Activated CD4-positive, alpha-beta T cell treated with anti-CD3 and anti-CD28 coated beads, Interleukin-2, amount 10 ng/mL, durations not matched to agents 7 days and 5 days (primary cell): ENCODE measurements around the gene UGT2B15. TPM values are rescaled to one million over a fixed set of nuclear protein-coding genes. Genes with fewer than 3 reads are reported as not detected.
"Not testable (repeated sequence)": the region's sequence is repeated elsewhere in the genome, so short reads cannot be mapped to it uniquely, and the experiment has no call there.

ENCODE experiments used
- CTCF ChIA-PET: fragments of 350-600 bp; sonication (Branson Sonifier 250); formaldehyde crosslinking; loops from one replicate; lab custom pipeline; 2021; ENCODE audit warnings: antibody characterized with exemption; lab: Charles Lee
- POLR2A ChIA-PET: fragments of 350-600 bp; sonication (Branson Sonifier 250); formaldehyde crosslinking; loops from one replicate; lab custom pipeline; 2021; ENCODE audit warnings: antibody characterized with exemption; lab: Charles Lee
- DNase-seq: peaks from one replicate; pipeline ENCODE4 v3.0.0-alpha.2; 2020
- H3K27ac Mint-ChIP-seq: one replicate; pipeline ENCODE4 v1.8.0; 2021; ENCODE audit warnings: mild to moderate bottlenecking, moderate library complexity, mixed read lengths
- H3K27me3 Mint-ChIP-seq: one replicate; pipeline ENCODE4 v1.8.0; 2021; ENCODE audit warnings: mixed read lengths
- H3K36me3 Mint-ChIP-seq: one replicate; pipeline ENCODE4 v1.8.0; 2021; ENCODE audit warnings: low read depth, mixed read lengths
- H3K4me1 Mint-ChIP-seq: one replicate; pipeline ENCODE4 v1.8.0; 2021; ENCODE audit warnings: mixed read lengths
- H3K4me3 Mint-ChIP-seq: one replicate; pipeline ENCODE4 v1.8.0; 2021; ENCODE audit warnings: mild to moderate bottlenecking, moderate library complexity, mixed read lengths
- H3K9me3 Mint-ChIP-seq: one replicate; pipeline ENCODE4 v1.8.0; 2021; ENCODE audit warnings: mixed read lengths
- total RNA-seq, 2 experiments: library from RNA; stranded (reverse); gene quantifications; one replicate each; pipeline ENCODE4 v1.2.3, GENCODE V29; 2021

UGT2B15 gene
- total RNA-seq, 2 experiments from 2014 or later: not detected

GRCh38 chr4:68622731-68623130 is 47.7 kb downstream of the UGT2B15 start:
- DNase-seq, H3K4me3 Mint-ChIP-seq, POLR2A ChIA-PET, CTCF ChIA-PET, H3K36me3 Mint-ChIP-seq, H3K4me1 Mint-ChIP-seq, H3K27me3 Mint-ChIP-seq, H3K9me3 Mint-ChIP-seq, H3K27ac Mint-ChIP-seq: not testable (repeated sequence)

DNA sequence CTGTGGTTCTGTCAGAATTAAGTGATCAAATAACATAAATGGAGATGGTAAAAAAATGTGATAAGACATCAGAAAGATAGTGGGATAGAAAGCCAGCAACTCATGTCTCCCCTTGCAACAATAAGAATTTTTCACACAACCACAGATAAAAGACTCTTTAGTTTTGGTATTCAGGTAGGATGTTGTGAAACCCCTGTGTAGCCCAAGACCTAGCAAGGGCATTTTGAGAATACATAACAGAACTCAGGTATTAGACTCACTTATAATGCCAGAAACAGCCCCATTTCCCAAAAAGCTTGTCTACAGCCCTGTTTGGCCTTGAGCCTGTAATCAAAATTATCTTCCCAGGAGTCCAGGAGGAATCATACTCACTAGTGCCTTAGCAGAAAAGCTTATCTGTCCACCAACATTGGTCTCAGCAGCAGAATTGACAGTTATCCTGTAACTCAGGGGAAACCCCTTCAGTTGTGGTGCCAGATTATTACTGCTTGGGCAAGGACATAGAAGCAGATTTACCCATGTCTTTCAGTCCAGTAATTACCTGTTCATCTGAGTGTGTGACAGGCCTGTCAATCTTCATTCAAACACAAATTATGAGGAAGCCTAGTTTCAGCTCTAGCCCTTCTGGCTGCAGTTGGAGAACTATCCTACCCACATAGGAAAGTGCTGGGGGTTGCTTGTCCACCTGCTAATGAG is 53.3 kb downstream of the UGT2B15 start:
- H3K9me3 Mint-ChIP-seq: no peaks in the 10 kb centered on the region
- H3K4me3 Mint-ChIP-seq: no peak overlapping the region
- H3K36me3 Mint-ChIP-seq: no peaks in the 10 kb centered on the region
- no peak overlapping the region for H3K27ac Mint-ChIP-seq
- ChIA-PET CTCF (no interaction called here), POLR2A (no interaction called here)
- no peak for DNase-seq
- no peaks in the 10 kb centered on the region for H3K27me3 Mint-ChIP-seq
- no peaks in the 10 kb centered on the region for H3K4me1 Mint-ChIP-seq

DNA sequence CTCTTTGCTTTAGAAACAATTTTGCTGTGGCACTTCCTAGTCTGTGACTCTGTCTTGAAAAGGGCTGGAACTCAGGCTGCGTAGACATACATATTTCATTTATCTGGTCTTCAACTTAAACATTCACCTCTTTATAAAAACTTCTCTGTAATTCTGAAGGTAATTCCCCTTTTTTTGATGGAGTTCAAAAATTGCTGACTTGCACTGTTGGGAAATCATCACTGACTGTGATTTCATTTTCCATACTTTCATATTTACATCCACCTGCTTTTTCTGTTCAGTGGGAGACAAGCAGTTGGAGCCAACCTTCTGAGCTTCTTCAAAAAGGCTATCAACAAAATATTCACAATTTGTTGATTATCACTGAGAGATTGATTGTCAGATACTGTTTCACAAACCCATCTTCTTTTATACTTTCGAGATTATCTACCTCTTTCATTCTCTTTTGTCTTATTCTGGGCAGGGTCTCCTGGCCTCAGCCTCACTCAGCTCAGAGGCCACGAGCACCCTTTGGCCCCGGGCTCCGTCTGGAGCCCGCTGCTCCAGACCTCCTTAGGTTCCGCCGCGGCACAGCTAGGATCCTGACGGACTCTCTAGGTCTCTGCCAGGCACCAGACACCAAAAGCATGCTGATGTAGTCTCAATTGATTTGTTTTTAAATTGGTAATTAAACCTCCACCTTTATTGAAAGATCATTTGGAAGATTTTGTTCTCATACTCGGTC is 54.6 kb downstream of the UGT2B15 start:
- Mint-ChIP-seq H3K9me3 (no peaks in the 10 kb centered on the region), H3K4me3 (no peak overlapping the region), H3K27ac (no peak overlapping the region), H3K4me1 (no peaks in the 10 kb centered on the region), H3K27me3 (no peaks in the 10 kb centered on the region), H3K36me3 (no peaks in the 10 kb centered on the region)
- ChIA-PET POLR2A (no interaction called here), CTCF (no interaction called here)
- DNase-seq: no peak

DNA sequence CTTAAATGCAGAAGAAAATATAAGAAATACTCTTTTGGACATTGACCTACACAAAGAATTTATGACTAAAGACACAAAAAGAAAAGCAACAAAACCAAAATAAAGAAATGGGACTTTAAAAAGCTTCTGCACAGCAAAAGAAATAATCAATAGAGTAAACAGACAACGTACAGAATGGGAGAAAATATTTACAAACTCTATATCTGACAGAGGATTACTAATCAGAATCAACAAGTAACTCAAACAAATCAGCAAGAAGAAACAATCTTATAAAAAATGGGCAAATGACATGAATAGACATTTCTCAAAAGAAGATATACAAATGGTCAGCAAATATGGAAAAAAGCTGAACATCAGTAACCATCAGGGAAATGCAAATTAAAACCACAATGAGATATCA is 56.7 kb downstream of the UGT2B15 start:
- no peaks in the 10 kb centered on the region for H3K9me3 Mint-ChIP-seq
- H3K36me3 Mint-ChIP-seq: no peaks in the 10 kb centered on the region
- no peaks in the 10 kb centered on the region for H3K27me3 Mint-ChIP-seq
- no peak overlapping the region for H3K4me3 Mint-ChIP-seq
- ChIA-PET CTCF (no interaction called here), POLR2A (no interaction called here)
- H3K27ac Mint-ChIP-seq: no peak overlapping the region
- H3K4me1 Mint-ChIP-seq: no peaks in the 10 kb centered on the region
- no peak for DNase-seq

DNA sequence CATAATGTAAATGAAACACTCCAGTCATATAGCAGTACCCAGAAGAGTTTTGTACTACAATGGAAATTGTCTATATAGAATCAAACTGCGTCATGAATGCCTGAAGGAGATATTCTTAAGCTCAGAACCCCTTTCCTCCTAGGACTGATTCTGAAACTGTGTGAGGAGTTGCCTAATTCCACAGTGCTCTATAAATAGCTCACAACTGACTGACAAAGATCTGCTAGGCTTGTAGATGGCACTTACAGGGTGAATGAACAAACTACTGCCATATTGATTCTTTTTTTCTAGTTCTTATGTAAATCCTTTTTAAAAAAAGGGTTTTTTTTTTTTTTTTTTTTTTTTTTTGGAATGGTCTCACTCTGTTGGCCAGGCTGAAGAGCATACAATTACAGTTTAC is 64.2 kb downstream of the UGT2B15 start:
- H3K4me3 Mint-ChIP-seq: no peak overlapping the region
- no peak overlapping the region for H3K27ac Mint-ChIP-seq
- DNase-seq: no peak
- H3K4me1 Mint-ChIP-seq: no peaks in the 10 kb centered on the region
- no peaks in the 10 kb centered on the region for H3K27me3 Mint-ChIP-seq
- H3K36me3 Mint-ChIP-seq: no peaks in the 10 kb centered on the region
- ChIA-PET POLR2A (no interaction called here), CTCF (no interaction called here)
- no peaks in the 10 kb centered on the region for H3K9me3 Mint-ChIP-seq

DNA sequence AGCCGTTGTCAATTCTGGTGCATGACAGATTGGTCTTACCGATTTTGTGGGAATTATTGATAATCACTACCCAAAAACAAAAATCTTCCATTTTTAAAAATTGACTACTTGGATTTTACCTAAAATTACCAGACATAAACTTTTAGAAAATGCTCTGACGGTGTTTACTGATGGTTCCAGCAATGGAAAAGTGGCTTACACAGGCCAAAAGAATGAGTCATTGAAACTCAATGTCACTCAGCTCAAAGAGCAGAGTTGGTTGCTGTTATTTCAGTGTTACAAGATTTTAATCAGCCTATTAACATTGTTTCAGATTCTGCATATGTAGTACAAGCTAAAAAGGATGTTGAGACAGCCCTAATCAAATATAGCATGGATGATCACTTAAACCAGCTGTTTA is 71.3 kb downstream of the UGT2B15 start:
- ChIA-PET POLR2A (no interaction called here), CTCF (no interaction called here)
- Mint-ChIP-seq H3K27ac (no peak overlapping the region), H3K4me3 (no peak overlapping the region), H3K27me3 (no peaks in the 10 kb centered on the region), H3K36me3 (no peaks in the 10 kb centered on the region), H3K4me1 (no peaks in the 10 kb centered on the region), H3K9me3 (no peaks in the 10 kb centered on the region)
- no peak for DNase-seq

- CTCF ChIA-PET: no interaction called here
- Mint-ChIP-seq H3K27me3 (no peaks in the 10 kb centered on the region), H3K36me3 (no peaks in the 10 kb centered on the region), H3K9me3 (no peaks in the 10 kb centered on the region), H3K27ac (no peak overlapping the region), H3K4me3 (no peak overlapping the region), H3K4me1 (no peaks in the 10 kb centered on the region)
- POLR2A ChIA-PET: no interaction called here
- DNase-seq: no peak
Observed at GRCh38 chr4:68597482-68597881, 73.0 kb downstream of the UGT2B15 start.

Other genes with a start within 250 kb of the UGT2B15 start
- not detected for gene TMPRSS11E, start 223.2 kb downstream of the UGT2B15 start, total RNA-seq
- gene UGT2B17, start 94.3 kb downstream of the UGT2B15 start, total RNA-seq: not detected
- not detected for gene UGT2B10, start 145.3 kb upstream of the UGT2B15 start, total RNA-seq